Amniotic stem cell (primary cell): ENCODE measurements around the gene C4orf46.

Experiments used
- DNase-seq: peaks from one replicate; lab custom pipeline; 2025; lab: John Stamatoyannopoulos, UW

The C4orf46 gene

DNA sequence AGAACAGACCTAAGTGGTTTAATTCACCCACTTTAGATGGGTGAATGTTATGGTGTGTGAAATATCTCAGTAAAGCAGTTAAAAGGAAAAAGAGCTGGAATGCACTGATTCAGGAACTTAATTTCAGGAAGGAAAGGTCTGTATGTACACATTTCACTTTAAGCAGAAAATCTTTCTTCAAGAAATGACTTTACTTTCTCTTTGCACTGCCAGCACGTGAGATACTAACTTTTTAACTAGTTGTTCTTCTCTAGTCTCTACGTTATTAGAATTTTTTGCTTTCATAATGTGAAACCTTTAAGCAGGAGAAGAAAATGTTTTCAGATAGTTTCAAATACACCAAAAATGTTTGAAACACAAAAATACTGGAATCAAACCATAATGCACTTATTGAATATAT, 18.8 kb downstream of the C4orf46 start:
- DNase-seq: no peak

DNA sequence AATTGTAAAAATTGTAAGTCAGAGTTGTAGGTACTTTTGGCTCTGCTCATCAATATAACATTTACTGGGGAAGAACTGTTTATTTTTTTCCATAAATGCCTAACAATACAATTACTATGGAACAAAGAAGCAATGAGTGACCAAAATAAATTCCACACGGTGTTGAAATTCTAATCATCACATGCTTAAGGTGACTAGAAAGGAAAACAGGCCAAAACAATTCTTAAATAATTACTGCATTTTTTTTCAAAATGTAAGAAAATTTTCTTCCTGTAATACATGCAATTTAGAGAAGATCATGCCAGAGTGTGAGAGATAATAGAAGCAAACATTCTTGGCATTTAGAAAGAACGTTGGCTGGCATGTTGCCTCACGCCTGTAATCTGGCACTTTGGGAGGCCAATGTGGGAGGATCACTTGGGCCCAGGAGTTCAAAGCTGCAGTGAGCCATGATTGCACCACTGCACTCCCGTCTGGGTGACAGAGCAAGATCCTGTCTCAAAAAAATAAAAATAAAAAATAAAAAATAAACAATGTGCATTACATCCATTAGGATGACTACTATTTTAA, 22.5 kb downstream of the C4orf46 start:
- no peak for DNase-seq

DNA sequence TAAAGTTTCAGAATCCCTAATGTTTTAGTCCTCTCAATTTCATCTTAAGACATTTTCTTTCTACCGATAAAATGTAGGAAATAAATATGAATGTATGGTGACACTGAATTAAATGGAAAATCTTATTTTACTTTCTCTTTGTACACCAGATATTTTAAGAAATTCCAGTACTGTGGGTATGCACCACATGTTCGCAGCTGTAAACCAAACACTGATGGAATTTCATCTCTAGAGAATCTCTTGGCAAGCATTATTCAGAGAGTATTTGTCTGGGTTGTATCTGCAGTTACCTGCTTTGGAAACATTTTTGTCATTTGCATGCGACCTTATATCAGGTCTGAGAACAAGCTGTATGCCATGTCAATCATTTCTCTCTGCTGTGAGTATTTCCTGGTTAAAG, 26.9 kb downstream of the C4orf46 start:
- no peak for DNase-seq

DNA sequence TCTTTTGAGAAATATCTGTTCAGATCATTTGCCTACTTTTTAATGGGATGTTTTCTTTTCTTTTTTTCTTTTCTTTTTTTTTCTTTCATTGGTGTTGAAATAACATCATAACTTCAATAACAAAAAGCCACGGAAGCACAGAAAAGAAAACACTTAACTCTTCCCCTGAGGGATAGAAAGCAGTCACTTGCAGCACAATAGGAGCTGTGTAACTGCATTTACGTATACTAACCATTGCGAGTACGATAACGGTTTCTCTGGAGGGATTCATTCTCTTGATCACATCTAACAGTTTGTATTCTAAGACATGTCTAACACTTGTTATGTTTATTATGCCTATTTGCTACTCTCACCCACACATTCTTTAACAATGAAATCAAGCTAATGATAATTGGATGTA, 27.3 kb downstream of the C4orf46 start:
- no peak for DNase-seq

DNA sequence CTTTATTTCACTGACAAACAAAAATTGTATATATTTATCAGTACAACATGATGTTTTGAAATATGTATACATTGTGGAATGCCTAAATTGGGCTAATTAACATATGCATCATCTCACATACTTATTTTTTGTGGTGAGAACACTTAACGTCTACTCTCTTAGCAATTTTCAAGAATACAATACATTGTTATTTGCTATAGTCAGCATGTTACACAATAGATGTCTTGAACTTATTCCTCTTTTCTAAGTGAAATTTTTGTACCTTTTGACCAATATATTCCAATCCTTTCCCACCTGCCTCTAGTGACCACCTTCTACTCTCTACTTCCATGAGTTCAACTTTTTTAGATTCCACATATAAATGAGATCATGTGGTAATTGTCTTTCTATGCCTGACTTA, 35.1 kb downstream of the C4orf46 start:
- no peak for DNase-seq

DNA sequence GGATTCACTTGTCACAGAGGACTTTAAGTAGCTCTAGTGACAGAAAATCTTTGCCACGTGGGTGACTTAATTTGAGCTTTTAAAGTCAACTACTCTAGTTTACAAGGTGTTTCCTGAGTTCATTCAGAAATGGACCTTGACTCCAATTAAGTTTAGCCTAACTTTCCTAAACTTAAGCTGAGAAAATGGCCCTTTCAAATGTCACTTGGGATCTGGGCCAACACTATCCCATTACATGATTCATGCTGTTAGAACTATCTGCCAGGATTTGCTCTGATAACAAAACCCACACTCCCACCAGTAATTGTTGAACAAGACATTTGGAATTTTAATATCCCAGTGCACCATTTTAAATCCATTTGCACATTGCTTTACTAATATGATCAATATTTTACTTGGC, 40.8 kb downstream of the C4orf46 start:
- peak; percentile 24 for DNase-seq

DNA sequence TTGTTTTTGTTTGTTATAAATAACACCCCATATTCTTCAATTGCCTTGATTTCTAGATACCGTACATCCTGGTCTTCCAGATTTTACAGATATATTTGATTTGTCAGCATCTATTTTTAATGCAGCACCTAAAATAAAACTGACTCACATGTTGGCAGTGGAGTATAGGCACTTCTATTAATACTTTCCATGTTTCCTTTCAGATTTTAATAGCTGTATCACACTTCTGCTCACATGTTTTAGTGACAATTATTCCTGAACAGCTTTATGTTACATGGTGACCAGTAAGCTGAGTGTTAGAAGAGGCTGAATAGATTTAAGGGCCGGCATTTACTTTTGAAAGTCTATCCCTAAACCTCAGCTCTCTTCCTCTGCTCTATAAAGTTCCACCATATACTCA, 46.1 kb downstream of the C4orf46 start:
- DNase-seq: no peak

DNA sequence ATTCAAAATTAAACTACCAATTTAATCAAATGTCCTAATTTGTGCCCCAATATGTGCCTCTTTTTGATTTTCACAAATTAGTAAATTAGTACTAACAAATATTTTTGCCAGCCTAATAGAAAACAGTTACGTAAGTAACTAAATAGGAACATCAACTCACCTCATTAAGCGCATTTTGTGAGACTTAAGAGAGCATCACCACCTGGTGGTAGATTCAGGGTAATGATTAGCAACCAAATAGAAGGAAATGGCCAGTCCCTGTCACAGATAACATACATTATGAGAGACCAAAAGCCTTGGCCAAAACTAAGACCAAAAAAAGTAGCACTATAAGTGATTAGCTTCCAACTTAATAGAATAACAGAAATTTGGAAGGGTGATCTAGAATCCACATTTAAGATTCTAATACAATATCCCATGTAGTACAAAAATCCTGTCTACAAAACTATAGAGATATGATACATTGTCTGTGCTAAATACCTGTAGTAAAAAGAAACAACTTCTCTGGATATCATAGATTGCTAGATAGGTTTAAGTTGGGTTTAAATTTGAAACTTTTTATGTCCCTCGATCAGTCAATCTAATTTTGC, 46.7 kb downstream of the C4orf46 start:
- peak; percentile 41 for DNase-seq

DNA sequence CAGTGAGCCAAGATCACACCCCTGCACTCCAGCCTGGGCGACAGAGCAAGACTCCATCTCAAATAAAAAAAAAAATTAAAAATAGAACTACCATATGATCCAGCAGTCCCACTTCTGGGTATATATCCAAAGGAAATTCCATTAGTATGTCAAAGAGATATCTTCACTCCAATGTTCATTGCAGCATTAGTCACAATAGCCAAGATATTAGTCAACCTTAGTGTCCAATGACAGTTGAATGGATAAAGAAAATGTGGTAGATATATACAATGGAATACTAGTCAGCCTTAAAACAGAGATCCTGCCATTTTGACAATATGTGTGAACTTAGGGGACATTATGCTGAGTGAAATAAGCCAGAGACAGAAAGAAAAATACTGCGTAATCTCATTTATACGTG, 49.4 kb downstream of the C4orf46 start:
- DNase-seq: no peak

DNA sequence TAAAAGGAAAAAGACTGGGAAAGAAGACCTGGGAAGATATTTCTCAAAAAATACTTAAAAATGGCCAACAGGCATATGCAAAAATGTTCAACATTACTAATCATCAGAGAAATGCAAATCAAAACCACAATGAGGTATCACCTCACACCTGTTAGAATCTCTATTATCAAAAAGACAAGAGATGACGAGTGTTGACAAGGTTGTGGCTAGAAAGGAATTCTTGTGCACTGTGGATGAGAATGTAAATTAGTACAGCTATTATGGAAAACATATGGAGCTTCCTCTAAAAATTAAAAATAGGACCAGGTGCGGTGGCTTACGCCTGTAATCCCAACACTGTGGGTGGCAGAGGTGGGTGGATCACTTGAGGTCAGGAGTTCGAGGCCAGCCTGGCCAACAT, 50.0 kb downstream of the C4orf46 start:
- DNase-seq: no peak

DNA sequence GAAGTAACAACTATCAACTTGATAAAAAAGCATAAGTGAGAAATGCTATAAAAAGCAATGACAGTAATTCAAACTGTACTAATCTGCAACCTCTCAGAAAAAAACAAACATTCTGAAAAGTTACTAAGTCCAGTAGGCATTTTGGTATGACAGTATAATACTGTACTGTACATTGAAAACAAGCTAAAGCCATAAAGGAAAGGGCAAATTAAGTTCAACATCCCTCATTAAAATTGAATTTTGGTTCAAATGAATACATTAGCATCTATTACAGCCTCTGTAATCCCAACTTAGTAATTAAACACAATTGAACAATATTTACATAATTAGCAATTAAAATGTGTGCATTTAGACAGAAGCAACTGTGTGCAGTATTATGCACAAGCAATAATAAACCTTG, 53.7 kb downstream of the C4orf46 start:
- no peak for DNase-seq
